Stimulated activated CD8-positive, alpha-beta memory T cell treated with anti-CD3 and anti-CD28 coated beads, Interleukin-7, amount 100 ng/mL, for 24 hours (primary cell): ENCODE data around the gene ADO.

Experiments
- DNase-seq: peaks from one replicate; pipeline ENCODE4 v3.0.0-alpha.2; 2020; ENCODE audit warnings: low read depth

Gene ADO

DNA sequence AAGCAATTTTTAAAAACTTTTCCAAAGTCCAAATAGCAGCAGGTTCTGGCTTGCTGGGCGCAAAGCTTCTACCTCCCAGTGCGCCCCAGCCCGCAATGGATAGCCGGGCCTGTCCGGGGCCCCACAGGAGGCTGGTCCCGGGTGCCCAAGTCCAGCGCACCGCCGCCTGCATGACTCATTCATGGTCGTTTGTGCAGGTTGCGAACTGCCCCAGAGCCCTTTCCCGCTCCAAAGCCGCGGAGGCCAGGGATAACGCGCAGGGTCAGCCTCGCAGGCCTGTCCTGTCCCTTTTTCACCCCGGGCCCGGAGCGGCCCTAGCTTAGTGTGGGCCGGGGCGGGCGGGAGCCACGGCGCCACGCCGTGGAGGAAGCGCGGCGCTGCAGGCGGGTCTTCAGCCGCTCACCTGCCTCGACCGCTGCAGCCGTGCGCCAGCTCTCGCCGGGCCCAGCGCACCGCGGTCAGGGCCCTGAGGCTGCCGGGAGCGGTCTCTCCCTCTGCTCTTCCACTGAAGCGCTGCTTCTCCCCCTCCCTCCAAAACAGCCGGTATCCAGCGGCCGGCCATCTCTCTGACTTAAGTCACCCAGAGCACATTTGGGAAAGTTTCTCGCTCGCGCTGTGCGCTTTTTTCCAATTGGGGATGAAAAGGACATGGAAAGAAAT is 13.4 kb downstream of the ADO start:
- DNase-seq = no peak

- no peak for DNase-seq
Observed at GRCh38 chr10:62818426-62819011, 14.0 kb downstream of the ADO start.

DNA sequence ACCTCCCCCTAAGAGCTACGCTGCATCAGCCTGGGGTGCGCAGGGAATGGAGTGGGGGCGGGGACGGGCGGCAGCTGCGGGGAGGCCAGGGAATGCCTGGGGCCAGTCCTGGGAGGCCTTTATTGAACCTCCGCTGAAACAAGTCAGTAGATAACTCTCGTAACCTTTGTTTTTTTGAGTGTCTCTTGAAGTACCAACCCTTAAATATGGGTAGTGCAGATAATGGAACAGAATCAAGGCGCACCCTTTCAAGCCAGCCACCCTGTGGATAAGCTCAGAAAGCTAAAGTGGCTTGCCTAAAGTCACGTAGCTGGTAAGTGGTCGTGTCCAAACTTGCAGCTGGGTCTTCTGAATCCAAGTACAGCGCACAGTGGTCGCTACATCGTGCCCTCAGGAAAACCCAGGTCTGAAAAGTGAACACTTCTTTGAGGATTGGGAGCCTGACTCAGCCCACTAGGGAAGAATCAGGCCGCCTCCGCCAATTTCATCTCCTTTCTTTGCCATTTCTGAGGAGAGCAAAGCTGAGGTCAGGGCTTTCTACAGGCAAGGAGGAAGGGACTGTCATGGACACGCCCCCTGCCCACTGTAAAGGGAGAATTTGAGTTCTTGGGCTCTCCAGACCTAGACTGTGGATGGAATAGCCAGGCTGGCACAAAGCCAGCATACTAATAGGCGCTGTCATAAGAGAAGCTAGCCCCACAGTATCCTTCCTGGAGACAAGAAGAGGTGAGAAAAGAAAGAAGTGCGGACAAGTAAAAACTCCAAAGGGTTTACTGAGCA is 14.8 kb downstream of the ADO start:
- DNase-seq = no peak

- no peak for DNase-seq
Observed at GRCh38 chr10:62820586-62820985, 16.1 kb downstream of the ADO start.

DNA sequence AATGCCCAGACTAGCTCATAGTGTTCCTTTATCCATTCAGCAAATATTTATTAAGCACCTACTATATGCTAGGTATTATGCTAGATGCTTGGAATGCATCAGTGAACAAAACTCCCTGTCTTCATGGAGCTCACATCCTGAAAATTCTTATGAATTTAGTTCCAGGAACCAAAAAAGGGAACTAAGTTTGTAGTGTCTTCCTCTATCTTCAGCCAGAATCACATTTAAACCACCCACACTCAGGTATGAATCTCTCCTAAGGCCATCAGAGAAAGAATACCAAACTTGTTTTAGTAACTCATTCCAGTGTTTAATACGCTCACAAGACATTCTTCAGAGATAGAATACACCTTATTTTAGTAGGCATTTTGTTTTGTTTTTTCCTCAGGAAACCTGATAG is 21.8 kb downstream of the ADO start:
- DNase-seq = no peak

DNA sequence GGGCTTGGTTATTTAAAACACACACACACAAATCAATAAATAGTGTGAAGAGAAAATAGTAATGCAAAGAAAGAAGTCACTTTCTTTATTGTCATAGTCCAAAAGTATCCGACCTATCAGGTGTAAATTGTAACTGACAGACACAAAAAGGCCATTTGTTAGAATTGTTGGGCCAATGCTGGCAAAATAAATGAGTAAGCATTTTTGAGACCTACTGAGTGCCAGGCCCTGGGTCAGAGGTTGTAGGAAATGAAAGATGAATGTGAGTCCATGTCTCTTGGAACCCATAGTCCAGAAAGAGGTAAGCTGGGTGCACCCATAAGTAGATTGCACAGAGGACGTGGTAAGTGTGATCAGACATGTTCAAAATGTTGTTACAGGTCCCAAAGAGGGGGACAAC is 25.1 kb downstream of the ADO start:
- DNase-seq = no peak

GRCh38 chr10:62830679-62831078 is 26.2 kb downstream of the ADO start:
- DNase-seq = no peak

DNA sequence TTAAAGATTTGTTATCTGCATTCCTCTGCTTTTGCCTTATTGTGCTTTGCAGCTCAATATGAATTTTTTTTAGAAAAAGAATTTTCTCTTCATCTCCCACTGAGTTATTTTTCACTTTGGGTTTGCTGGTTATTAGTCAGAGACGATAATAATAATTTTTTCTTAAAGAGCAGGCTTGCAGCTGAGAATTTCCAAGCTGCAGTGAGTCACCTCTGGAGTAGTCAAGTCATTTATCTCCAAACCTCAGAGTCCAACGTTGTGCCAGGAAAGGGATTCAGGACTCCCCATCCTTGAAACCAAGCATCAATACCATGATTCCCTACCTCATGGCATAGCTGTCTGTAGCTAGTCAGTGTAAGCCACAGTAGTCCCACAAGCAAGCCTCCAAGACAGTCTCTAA is 26.8 kb downstream of the ADO start:
- DNase-seq = no peak

DNA sequence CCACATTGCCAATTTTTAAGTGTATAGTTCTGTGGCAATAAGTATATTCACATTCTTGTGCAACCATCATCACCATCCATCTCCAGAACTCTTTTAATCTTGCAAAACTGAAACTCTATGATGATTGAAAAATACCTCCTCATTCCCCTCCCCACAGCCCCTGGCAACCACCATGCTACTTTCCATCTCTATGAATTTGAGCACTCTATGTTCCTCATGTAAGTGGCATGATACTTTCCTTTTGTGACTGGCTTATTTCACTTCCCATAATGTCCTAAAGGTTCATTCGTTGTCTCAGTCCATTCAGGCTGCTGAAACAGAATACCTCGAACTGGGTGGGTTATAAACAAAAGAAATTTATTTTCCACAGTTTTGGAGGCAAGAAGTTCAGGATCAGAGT is 35.1 kb downstream of the ADO start:
- no peak for DNase-seq

DNA sequence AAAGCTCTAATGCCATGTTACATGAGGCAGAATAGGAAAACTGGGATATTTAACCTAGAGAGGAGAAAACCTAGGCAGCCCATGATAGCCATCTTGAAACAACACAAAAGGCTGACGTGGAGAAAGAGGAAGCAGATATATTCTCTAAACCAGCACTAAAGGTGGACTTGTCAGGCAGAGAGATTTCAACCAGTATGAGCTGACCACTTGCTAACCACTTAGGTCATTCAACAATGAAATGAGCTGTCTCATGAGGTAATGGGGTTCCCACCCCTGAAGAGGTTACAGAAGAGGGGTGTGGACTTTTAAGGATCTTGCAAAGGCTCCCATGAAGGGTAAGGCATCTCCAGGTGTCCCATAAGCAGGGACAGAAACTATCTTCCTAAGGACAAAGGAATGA is 38.5 kb downstream of the ADO start:
- no peak for DNase-seq

DNA sequence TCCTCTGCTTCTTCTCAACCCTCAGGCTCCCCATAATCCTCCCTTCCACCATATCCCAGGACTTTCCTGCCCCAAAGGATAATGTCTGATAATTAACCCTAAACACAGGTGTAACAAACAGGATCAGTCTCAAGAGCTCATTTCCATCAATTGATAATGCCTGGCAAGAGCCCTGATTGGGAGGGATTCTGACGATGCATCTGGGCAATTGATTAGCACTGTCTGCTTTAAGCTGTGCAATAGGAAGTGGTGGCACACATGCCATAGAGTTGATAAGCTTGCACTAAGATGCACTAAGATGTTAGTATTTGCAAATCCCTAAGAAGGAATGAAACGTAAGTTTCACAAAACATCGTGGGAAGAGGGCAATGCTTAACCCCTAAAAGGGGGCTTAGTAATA is 39.1 kb downstream of the ADO start:
- DNase-seq = no peak

- DNase-seq = no peak
Observed at GRCh38 chr10:62844280-62845011, 39.9 kb downstream of the ADO start.

DNA sequence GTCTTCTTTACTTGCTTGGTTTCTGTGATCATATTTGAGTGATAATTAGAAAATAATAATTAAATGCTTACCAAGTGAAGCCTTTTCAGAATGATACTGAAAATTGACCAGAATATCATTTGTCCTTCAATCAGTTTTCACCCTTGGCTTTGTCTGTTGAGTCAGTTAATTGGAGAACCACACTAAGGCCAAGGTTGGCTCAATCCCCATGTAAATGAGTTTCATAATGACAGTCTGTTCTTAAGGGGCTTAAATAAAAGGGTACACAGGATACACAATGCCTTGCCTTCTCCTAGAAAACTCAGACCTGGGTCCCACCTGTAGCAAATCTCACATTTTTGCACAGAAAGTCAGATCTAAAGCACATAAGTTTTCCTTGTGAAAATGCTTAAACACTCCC is 42.9 kb downstream of the ADO start:
- no peak for DNase-seq

DNA sequence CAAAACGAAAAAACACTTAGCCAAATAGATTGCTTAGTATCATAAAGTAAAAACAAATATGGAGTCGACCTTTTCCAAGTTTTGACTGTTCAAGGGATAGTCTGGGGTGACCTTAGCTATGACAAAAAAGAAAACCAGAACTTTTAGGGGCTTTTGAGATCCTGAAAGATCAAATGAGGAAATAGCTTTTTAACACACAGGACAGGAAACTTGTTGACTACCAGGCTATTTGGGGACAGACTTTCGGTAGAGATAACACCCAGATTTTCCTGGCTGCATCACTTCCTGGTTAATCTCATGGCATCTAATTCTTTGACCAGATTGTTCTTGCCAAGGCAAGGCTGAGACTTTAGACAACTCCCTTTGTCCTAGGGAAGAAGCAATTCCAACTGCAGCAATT is 46.1 kb downstream of the ADO start:
- DNase-seq = no peak

GRCh38 chr10:62851442-62851841 is 46.9 kb downstream of the ADO start:
- DNase-seq = no peak

DNA sequence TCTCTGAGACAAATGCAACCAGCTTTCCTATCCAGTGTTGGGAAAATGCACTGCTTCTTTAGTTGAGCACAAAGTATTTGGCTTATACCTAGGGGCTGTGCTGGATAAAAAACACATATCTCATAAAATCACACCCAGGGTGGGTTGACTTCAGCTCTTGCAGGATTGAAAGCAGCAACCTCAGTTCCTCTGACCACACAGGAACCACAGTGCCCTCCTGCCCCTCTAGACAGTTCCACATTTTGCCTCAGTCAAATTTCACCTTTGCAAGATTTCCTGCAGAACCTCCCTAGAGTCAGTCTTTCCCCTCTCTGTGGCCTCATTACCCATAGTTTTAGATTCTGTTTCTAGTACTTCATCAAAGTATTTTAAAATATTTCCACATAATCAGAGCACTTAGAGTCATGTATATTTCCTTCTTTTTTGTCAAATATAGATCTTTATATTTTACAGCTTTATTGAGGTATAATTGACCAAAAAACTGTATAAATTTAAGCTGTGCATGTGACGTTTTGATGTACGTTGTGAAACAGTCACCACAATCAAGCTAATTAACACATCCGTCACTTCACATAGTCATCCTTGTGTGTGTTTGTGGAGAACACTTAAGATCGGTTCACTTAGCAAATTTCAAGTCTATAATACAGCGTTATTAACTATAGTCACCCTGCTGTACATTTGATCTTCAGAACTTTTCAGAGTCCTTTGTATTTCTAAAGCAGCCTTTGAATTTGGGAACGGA is 48.6 kb downstream of the ADO start:
- DNase-seq = no peak

GRCh38 chr10:62853710-62854109 is 49.2 kb downstream of the ADO start:
- no peak for DNase-seq

- DNase-seq = no peak
Observed at GRCh38 chr10:62856021-62856420, 51.5 kb downstream of the ADO start.
